GM18873 (cell line): ENCODE data around the gene SDR39U1.

Experiments
- ATAC-seq: cut with Tn5 transposase; IDR thresholded peaks from one replicate; pipeline ENCODE4 v1.9.1; 2021; ENCODE audit warnings: mild to moderate bottlenecking, moderate library complexity, moderate number of reproducible peaks; ENCODE audit not compliant: unreplicated experiment, low FRiP score

The SDR39U1 gene

DNA sequence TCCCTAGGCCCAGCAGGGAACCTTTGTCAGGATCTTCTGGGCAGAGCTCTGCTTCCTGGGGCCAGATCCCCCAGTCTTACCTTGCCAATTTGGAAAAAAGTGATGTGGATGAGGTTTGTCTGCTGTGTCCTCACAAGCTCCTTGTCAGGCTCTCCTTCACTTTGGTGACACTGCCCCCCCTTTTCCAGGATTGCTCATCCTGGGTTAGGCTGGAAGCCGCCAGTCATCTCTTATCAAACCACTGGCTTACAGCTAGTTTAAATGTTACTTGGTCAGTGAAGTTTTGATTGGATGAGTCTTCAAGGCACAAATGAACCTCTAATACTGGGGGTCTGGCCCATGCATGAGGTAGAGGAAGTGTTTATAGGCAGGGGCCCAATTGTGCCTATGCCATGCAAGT is 28.5 kb downstream of the SDR39U1 start:
- no peak for ATAC-seq

DNA sequence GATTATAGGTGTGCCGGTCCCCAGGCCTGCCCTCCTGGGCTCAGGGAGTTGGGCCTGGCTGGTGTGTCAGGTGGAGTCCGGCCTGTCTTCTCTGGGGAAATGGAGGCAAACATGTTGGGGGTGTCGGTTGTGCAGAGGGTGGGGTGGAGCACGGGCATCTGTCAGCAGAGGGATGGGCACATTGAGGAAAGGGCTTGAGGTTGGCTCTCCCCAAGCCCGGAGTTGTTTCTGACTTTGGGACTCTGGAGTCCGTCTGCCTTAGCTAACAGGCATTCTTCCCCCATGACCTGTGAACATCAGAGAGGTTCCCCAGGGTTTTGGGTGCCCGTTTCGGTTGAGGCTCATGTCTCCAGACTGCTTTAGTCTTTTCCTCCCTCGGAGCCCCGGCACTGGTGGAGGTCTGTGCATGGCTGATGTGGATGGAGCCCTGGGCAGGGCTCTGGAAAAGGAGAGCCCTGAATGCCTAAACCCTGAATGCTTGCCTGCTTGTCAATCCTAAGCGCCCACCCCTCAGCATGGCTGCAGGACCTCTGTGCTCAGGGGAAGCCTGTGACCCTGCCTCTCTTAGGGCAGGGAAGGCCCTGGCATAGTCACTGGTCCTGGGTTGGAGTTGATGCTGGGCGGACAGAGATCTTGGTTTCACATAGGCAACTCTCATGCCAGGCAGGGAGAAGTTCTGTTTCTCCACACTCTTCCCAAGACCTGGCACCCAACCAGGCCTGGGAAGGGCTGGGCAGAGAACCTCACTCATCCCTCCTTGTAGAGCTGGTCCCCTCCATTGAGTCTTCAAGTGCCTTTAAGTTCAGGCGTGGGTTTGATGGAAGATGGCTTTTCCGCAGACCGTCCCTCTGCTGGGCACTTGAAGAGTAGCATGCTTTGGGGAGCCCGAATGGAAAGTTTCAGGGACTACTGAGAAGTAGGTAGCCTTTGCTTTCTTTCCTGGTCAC is 30.9 kb downstream of the SDR39U1 start:
- ATAC-seq = no peak

GRCh38 chr14:24409956-24410355 is 32.6 kb downstream of the SDR39U1 start:
- ATAC-seq = no peak

DNA sequence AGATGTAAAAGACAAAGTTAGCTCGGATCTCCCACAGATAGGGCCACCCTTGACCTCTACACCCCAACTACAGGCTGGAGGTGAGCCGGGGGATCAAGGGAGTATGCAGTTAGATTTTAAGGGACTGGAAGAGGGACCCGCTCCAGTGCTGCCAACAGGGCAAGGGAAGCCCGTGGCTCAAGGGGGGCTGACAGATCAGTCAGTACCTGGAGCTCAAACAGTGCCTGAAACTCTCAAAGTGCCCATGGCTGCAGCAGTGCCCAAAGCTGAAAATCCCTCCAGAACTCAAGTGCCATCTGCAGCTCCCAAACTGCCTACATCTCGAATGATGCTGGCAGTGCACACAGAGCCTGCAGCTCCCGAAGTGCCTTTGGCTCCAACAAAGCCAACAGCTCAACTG is 33.4 kb downstream of the SDR39U1 start:
- no peak for ATAC-seq

- ATAC-seq = no peak
Measured at GRCh38 chr14:24408764-24409163, 33.8 kb downstream of the SDR39U1 start.

- no peak for ATAC-seq
Measured at GRCh38 chr14:24407608-24408325, 34.8 kb downstream of the SDR39U1 start.

GRCh38 chr14:24406416-24406815 is 36.2 kb downstream of the SDR39U1 start:
- ATAC-seq = no peak

- no peak for ATAC-seq
Measured at GRCh38 chr14:24404814-24405213, 37.8 kb downstream of the SDR39U1 start.

DNA sequence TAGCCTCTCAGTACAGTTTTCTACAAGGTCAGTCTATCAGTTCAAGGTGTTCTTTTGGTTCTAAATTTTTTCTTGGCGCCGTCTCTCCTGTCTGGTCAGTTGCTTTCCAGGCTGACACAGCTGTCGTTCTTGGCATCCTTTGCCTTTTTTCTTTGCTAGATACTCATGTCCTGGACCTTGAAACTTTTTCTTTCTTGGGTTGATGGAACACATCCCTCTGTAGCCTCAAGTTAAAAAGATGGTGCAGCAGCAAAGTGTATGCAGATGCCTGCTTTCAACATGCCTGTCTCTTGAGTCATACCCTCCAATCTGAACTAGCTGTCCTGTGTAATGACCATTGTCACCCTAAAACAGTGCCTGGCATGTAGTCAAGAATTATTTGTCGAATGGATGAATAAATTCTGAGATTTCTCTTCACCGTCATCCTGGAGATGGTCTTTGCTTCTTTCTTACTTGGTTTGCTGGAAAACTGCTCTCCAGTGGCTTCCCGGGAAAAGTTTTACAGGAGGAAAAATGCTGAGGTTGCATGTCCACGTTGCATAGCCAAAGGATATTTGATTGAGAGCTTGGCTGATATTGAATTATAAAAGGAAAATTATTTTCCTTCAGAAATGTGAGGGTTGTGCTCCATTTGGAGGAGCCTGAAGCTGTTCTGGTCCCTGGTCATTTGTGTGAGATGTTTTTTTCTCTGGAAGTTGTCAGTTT is 39.1 kb downstream of the SDR39U1 start:
- no peak for ATAC-seq

GRCh38 chr14:24401810-24402702 is 40.5 kb downstream of the SDR39U1 start:
- no peak for ATAC-seq

DNA sequence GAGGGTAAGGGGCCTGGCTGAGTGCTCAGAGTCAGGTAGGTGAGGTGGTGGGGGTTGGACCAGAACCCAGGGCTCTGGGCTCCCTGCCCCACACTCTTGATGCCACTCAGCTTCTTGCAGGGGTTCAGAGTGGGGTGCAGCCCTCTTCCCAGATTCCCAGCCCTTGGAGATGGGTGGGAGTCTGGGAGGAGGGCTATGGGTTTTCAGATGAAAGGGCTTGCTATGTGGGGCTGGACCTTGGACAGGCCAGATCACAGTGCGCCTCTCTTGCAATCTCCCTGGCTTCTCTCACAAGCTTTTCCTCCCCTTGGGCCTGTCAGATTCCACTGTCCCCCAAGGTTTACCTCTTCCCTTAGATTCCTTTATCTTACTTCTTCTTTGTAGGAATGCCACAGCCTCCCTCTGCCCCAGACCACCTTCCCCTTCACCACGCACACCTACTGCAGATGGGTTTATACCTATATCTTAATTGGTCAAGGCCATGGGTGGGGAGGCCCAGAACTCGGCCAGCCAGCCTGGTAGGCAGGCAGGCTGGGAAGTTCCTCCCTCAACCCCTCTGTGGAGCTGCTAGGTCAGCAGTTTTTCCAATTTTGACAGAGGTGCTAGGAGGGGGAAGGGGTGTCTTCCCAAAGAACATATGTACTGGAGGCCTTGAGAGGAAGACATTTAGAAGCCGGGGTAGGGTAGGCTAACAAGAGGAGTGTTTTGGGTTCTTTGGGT is 42.4 kb downstream of the SDR39U1 start:
- no peak for ATAC-seq

- no peak for ATAC-seq
Measured at GRCh38 chr14:24399447-24399822, 43.1 kb downstream of the SDR39U1 start.

GRCh38 chr14:24398653-24399446 is 43.7 kb downstream of the SDR39U1 start, which contains the start of gene NYNRIN:
NYNRIN (plus strand) TSS chr14:24399003; CDS start chr14:24399247, 244 bp downstream.
- no peak for ATAC-seq

DNA sequence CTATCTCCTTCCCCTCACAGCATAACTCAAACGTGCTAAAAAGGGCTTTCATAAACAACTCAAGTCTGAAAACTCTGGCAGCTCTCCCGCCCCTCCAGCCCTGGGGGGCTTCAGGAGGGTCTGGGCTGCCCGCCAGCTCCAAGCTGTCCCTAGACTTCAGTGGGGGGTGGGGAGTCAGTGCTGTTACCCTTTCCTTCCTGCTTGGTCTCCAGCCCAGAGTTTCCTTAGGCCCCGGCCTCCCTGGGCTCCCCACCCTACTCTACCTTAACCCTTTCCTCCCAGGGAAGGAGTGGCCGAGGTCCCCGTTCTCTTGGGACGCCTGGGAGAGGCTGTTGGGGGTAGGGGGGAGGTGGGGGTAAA is 44.3 kb downstream of the SDR39U1 start:
- ATAC-seq = no peak

DNA sequence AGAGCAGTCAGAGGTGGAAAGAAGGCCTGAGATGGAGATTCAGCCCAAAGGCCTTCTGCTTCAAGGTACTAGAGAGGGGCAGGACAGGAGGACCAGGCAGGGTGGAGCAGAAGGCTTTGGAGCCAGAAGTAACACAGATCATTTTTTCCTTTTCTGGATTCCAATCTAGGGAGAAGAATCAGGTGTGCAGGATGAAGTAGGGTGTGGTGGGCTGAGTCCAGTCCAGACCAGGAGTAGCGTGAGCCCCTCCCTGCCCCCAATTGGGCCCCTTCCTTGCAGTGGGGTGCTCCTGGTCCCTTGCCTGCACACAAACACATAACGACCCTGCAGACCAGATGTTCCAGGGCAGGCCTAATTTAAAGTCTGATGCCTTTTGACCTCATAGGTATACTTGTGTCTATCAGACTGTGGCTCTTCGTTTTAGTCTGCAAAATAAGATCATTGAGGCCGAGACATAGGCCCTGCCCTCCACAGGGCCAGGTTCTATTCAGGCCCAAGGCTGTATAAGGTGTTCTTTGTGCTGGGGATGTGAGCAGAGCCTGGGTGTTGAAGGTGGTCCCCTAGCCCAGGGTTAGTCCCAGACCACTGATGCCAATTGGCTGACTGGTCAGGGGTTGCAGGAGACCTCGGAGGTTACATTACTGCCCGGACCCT is 44.8 kb downstream of the SDR39U1 start:
- no peak for ATAC-seq

- ATAC-seq = no peak
Measured at GRCh38 chr14:24395609-24396582, 46.7 kb downstream of the SDR39U1 start.

- ATAC-seq = no peak
Measured at GRCh38 chr14:24394275-24394674, 48.3 kb downstream of the SDR39U1 start.
